ENCODE results near the gene NFKBIL1.

Gene NFKBIL1

DNA sequence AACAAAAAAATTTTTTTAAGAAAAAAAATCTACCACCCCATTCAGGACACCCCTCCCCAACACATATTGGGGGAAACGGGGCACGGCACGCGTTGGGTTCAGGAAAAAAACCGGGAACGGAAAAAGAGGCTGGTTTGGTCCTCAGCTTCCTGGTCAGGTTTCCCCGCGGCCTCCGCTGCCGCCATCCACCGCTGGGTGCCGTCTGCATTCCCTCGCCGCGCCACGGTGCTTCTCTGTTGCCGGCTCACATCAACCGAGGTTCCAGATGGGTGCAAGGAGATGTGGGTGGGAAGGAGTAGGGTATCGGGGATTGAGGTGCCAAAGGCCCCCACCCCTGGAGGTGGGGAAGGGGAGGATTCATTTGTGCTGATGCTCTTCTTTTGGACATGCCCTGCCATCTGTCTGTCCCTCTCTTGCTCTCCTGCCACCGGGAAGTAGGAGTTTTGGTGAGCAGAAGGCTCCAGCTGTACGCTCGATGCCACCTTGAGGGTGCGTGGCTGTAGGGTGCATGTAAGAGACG, 12.8 kb upstream of the NFKBIL1 start:
- DNase-seq = no peak

- no peak for DNase-seq
These were observed 11.7 kb upstream of the NFKBIL1 start for GRCh38 chr6:31535538-31536324.

GRCh38 chr6:31538805-31539400, 8.5 kb upstream of the NFKBIL1 start:
- no peak for DNase-seq

- DNase-seq = no peak
These were observed 6.8 kb upstream of the NFKBIL1 start for GRCh38 chr6:31540640-31541039.

DNA sequence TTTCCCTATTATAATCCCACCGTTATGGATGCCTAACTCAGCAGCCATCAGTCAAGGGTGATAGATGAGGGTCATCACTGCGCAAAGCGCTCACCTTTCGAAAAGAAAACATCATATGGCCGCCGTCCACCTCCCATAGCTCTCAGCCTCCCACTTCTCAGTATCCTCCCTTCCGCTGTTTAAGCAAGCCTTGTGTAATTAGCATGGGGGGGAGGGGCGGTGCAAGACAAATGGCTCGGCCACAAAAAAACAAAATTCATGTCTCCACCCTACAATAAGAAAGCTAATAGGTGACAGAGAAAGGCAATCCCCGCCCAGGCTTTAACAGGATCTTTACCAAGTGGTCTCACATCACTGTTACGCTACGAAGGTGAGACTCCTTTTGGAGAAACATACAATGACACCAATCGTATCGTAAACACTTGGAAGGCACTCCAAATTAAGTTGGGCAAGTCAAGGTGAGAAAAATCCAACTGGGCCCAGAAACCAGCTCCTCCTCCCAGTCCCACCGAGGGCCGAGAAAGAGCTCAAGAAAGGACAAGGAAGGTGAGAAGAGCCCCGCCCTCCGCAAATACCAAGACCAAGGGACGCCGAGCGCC, 6.2 kb upstream of the NFKBIL1 start:
- peak; percentile 67 for DNase-seq

DNA sequence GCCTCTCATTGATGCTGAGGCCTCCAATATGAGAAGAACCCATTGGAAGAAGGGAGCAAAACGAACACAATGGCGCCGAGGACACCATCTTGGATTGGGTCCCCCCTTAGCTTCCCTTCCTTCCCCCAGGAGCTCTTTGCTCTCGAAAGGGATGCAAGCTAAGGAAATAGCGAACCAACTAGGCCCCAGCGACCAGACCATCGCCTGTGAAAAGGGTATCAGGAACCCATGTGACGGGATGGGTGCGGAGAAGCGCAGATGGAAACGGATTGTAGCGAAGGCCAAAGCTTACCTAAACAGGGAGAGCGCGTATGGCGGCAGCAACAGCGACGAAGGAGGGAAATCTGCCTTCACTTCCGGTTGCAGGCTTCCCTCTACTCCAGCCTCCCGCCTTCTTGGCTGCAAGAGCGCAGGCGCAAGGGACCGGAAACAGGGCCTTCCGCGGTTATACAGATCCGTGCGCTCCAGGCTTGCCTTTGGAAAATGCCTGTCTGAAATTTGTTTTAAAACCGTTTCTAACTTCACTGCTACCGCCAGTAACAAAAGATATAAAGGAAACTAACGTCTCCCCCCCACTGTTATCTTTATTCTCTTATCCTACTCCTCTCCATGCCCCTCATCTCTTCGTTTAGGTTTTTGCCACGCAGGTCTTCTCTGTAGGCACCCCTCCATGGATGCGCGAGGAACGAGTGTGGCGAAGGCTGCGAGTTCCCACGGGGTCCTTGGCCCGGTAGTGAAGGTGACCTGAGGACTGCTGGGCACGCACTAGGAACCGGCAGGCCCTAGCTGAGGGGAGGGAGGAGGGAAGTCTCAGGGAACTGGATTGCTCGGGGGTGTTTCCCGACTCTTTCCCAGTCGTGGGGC, 5.5 kb upstream of the NFKBIL1 start, which contains the start of gene DDX39B:
DDX39B (minus strand) TSS at position 346 of the 864 bp plus-strand sequence. CDS start 1,471 bp downstream, outside the sequence.
- peak; percentile 96 for DNase-seq

DNA sequence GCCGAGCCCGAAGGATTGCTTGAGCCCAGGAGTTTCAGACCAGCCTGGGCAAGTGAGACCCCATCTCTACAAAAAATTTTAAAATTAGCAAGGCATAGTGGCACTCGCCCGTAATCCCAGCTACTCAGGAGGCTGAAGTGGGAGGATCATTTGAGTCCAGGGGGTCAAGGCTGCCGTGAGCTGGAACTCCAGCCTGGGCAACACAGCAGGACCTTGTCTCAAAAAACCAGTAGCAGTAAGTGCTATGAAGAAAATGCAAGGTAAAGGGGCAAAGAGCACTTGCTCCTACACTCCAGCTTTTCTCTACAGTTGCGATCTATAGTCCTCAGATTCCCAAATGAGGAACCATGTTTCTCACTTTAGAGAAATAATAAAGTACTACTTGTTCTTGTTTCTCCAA, 3.8 kb upstream of the NFKBIL1 start:
- DNase-seq = no peak

GRCh38 chr6:31544676-31545075, 2.7 kb upstream of the NFKBIL1 start:
- DNase-seq = no peak

GRCh38 chr6:31545291-31545690, 2.1 kb upstream of the NFKBIL1 start:
- no peak for DNase-seq

GRCh38 chr6:31546339-31546957, 960 bp upstream of the NFKBIL1 start, which contains the start of gene ATP6V1G2:
Gene ATP6V1G2 (minus strand): TSS chr6:31546608. CDS start chr6:31546559, 49 bp downstream.
- peak; percentile 91 for DNase-seq

DNA sequence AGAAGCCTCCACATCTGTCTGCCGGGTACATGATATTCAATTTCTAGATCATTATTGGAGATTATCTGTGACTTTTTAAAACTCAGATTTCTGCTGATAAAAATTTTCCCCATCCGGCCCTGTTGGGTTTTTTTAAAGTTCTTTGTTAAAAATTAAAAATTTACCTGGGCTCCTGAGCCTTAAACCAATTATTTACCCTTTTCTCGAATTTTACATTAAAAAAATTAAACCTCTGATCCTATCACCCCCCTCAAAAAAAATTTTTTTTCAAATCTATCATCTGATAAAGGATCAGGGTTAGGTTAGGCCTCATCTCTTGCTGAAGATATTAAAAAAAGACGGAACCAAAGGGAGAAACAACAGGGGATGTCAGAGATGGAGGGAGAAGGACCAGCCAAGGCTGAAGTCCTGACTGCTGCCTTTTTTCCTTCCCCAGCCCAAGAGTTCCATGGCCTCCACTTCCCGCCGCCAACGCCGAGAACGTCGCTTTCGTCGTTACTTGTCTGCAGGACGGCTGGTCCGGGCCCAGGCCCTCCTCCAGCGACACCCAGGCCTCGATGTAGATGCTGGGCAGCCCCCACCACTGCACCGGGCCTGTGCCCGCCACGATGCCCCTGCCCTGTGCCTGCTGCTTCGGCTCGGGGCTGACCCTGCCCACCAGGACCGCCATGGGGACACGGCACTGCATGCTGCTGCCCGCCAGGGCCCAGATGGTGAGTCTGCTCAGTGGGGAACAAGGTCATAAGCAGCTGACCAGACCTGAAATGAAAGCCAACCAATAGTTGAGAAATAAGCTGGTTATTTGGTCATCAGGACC, 527 bp downstream of the NFKBIL1 start:
- no peak for DNase-seq

- DNase-seq = no peak
These were observed 1.1 kb downstream of the NFKBIL1 start for GRCh38 chr6:31548544-31548873.

- peak; percentile 77 for DNase-seq
These were observed 4.0 kb downstream of the NFKBIL1 start for GRCh38 chr6:31551371-31551770.

DNA sequence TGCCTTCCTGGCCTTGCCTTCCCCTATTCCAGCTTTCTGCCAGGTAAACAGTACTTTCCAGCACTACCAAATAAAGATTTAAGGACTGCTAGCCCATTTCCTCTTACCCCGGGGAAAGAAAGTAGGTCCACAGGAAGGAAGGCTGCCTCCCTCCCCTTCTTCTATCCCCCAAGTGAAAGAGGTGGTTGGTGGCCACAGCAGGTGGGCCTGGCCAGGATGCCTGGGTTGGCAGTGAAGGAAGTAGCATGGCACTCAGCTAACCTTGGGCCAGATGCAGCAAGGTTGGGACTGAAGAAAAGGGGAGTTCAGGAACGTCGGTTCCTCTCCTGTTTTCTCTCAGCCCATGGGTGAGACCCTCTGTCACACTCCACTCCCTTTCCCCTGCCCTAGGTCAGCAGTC, 8.9 kb downstream of the NFKBIL1 start:
- no peak for DNase-seq

DNA sequence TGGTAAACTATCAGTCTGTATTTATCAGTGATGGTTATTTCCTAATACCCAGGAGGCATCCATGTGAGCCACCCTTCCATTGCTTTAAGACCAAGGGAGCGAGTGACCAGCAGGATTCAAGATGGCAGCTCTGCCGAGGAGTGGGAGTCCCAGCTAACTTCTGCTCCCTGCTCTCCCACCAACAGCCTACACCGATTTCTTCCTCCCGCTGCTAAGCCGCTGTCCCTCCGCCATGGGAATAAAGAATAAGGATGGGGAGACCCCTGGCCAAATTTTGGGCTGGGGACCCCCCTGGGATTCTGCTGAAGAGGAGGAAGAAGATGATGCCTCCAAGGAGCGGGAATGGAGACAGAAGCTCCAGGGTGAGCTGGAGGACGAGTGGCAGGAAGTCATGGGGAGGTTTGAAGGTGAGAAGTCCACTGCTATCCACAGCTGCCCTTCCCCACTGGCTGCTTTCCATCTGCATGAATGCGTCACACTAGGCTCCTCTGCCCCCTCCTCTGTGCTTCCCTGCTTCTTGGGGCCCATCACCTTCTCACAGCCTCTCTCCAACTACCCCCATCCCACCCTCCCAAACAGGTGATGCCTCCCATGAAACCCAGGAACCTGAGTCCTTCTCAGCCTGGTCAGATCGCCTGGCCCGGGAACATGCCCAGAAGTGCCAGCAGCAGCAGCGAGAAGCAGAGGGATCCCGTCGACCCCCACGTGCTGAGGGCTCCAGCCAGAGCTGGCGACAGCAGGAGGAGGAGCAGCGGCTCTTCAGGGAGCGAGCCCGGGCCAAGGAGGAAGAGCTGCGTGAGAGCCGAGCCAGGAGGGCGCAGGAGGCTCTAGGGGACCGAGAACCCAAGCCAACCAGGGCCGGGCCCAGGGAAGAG, 10.3 kb downstream of the NFKBIL1 start:
- no peak for DNase-seq

- no peak for DNase-seq
These were observed 10.9 kb downstream of the NFKBIL1 start for GRCh38 chr6:31558318-31558625.

DNA sequence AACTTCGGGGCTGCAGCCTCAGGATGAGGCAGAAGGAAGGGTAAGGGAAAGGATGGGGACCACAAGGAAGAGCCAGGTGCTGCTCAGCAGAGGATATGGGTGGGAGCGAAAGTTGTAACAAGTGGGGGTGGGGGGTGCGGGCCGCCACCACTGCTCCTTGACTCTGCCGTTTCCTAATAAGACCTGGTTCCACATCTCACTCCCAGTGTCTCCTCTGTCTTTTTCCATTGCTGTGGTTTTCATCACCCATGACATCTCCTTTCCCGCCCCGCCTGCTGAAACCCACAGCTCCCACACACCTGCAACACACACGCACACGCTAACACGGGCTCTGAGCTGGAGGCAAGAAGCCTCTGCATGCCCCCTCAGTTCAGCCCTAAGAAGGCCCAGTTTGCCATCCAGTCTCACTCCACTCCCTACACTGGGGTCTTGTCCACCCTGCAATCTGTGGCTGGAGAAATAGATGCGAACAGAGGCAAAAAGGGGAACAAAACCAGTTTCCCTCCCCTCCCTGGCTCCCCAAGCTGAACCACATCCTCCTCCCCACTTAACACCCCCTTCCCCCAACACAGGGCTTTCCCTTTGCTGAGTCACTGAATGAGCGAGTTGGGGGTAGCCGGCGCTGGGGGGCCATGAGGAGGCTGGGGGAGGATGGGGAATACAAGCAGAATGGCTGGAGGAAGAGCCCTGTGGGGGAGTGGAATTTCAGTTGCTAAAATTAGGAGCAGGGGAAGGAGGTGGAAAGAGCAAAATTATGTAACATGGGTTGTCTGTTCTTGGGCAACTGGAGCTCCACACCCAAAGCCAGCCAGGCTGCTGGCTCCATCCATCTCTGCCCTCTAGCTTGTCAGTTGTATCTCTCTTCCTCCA, 11.5 kb downstream of the NFKBIL1 start:
- peak; percentile 80 for DNase-seq

DNA sequence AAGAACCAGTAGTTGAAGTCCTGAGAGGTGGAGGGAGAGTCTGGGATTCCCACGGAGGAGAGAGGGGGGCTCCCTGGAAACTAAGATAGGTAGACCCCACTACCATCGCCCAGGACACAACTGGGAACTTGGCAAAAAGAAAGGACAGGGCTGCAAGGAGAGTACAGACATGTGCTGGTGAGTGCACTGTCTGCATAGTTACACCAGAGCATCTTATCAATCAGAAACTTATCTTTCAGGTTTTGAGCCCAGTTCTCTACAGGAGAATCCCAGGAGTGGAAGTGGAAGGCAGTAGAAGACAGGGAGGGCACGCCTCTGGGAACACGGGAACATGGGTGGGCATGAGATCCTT, 12.2 kb downstream of the NFKBIL1 start:
- DNase-seq = no peak

DNA sequence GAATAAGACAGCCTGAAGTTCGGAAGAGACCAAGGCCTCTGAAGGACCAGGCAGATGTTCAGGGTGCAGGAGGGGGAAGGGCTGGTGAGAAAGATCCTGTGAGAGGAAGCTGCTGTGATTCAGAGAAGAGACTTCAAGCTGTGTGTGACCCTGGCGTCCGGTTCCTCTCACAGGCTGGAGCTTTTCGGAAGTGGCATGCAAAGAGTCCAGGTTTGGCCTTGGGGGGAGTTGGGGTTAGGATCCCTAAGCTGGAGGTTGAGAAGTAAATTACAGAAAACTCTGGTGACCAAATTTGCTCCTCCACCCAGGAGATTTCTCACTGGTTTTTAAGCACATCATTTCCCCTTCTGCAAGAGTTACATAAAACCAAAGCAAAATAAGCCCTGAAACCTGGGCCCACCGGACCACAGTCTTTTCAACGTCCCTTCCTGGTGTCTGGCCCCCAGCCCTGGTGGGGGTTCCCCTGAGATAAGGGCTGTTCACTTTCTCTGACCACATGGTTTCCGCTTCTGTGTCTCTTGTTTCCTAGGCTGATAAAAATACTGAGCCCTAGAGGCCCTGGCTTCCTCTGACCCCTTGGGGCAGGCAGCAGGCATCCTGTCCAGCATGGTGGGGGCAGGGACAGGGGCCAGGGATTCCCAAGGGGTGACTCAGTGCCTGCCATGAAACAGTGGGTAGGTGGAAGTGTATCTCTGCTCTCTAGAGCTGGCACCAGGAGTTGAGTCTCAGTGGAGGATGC, 12.7 kb downstream of the NFKBIL1 start:
- DNase-seq = peak; percentile 56
